ENCODE results near the gene LMOD3. TPM values are rescaled to one million over a fixed set of nuclear protein-coding genes. Genes with fewer than 3 reads are reported as not detected.

Gene LMOD3
- total RNA-seq, 4 donors from 2014 or later: 0.21 TPM; not detected in 3

GRCh38 chr3:69092030-69092516, 30.3 kb downstream of the LMOD3 start:
- H3K9me3 ChIP-seq: no peaks in the 10 kb centered on the region
- no peaks in the 10 kb centered on the region for H3K36me3 ChIP-seq
- intact Hi-C loops (cut with DNase I): no loop called here
- peak; percentile 33 to 35 for DNase-seq
- WGBS, 2 donors: 50 to 51% methylated on average over 4 of the region's 4 CpGs
- H3K4me3 ChIP-seq (replicated peaks in 1 of 3): no peak overlapping the region
- H3K27me3 ChIP-seq: no peaks in the 10 kb centered on the region
- TF ChIP-seq, protein P1, sequence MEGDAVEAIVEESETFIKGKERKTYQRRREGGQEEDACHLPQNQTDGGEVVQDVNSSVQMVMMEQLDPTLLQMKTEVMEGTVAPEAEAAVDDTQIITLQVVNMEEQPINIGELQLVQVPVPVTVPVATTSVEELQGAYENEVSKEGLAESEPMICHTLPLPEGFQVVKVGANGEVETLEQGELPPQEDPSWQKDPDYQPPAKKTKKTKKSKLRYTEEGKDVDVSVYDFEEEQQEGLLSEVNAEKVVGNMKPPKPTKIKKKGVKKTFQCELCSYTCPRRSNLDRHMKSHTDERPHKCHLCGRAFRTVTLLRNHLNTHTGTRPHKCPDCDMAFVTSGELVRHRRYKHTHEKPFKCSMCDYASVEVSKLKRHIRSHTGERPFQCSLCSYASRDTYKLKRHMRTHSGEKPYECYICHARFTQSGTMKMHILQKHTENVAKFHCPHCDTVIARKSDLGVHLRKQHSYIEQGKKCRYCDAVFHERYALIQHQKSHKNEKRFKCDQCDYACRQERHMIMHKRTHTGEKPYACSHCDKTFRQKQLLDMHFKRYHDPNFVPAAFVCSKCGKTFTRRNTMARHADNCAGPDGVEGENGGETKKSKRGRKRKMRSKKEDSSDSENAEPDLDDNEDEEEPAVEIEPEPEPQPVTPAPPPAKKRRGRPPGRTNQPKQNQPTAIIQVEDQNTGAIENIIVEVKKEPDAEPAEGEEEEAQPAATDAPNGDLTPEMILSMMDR (IDR thresholded peaks at IDR 0.05): no peak
- TF ChIP-seq POLR2A (IDR thresholded peaks at IDR 0.05): no peak
- H3K27ac ChIP-seq: peak overlapping the region; percentile 50 to 71 (median 66)
- H3K4me1 ChIP-seq: peaks cover 49 to 85% of the 10 kb centered on the region in 2 donors

GRCh38 chr3:69091389-69092029, 30.9 kb downstream of the LMOD3 start:
- no peaks in the 10 kb centered on the region for H3K36me3 ChIP-seq
- DNase-seq: no peak
- intact Hi-C loops (cut with DNase I): no loop called here
- WGBS, 2 donors: 63 to 69% methylated on average over 5 of the region's 5 CpGs
- H3K27me3 ChIP-seq: no peaks in the 10 kb centered on the region
- peak overlapping the region in 2 of 3 donors; percentile 66 to 71 for H3K27ac ChIP-seq
- no peak for TF ChIP-seq POLR2A (IDR thresholded peaks at IDR 0.05)
- TF ChIP-seq, protein P1 (IDR thresholded peaks at IDR 0.05): no peak
- no peak overlapping the region for H3K4me3 ChIP-seq (replicated peaks in 1 of 3)
- no peaks in the 10 kb centered on the region for H3K9me3 ChIP-seq
- H3K4me1 ChIP-seq: peaks cover 54 to 90% of the 10 kb centered on the region in 2 donors

DNA sequence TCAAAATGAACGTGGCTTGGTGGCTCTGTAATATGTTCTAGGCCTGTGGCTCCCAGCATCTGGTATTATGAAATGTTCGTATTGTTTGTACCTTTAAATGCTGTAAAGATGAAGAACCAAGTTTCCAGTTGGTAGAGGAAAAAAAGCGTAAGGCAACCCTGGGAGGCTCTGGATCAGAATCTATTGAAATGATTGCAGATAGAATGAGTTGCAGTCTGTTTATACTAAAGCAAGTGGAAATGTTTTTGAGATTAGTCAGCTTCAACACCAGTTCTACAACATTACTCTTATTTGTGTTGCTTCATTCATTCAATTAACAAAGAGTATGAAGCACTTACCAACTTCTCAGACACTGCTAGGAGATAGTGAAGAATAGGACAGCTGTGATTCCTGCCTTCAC, 32.4 kb downstream of the LMOD3 start:
- Histone ChIP-seq H3K27ac (no peak overlapping the region), H3K4me1 (peaks cover 55 to 86% of the 10 kb centered on the region in 2 donors), H3K27me3 (no peaks in the 10 kb centered on the region), H3K9me3 (no peaks in the 10 kb centered on the region), H3K36me3 (no peaks in the 10 kb centered on the region), H3K4me3 (replicated peaks in 1 of 3) (no peak overlapping the region)
- DNase-seq: no peak
- intact Hi-C loops (cut with DNase I): no loop called here
- TF ChIP-seq POLR2A (IDR thresholded peaks at IDR 0.05): no peak
- TF ChIP-seq, protein P1 (IDR thresholded peaks at IDR 0.05): no peak
- 81 to 83% methylated on average over 3 of the region's 3 CpGs for WGBS, 2 donors

DNA sequence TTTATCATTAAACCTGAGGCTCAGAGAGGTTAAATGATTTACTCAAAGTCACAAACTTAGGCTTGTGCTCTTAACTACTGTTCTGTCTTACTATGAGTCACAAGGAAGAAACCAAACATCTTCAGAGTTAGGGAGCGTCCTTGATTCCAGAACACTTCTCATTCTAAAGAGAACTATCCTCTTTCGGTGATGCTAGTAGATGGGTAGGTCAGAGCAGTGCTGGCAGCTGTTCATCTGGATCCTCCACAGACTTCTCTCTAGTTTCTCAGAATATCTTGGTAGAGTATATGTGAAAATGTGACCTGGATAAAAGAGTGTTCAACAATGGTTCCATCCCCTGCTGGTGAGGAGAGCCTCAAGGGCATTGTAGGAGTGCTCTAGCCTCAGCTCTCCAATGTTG, 34.3 kb downstream of the LMOD3 start:
- no peak overlapping the region for H3K27ac ChIP-seq
- H3K4me1 ChIP-seq: peaks cover 57 to 84% of the 10 kb centered on the region in 2 donors
- H3K36me3 ChIP-seq: no peaks in the 10 kb centered on the region
- TF ChIP-seq, protein P1 (IDR thresholded peaks at IDR 0.05): no peak
- TF ChIP-seq POLR2A (IDR thresholded peaks at IDR 0.05): no peak
- intact Hi-C loops (cut with DNase I): no loop called here
- H3K9me3 ChIP-seq: no peaks in the 10 kb centered on the region
- WGBS, 2 donors: 58 to 72% methylated on average over 2 of the region's 2 CpGs
- H3K4me3 ChIP-seq (replicated peaks in 1 of 3): no peak overlapping the region
- no peaks in the 10 kb centered on the region for H3K27me3 ChIP-seq
- DNase-seq: no peak

GRCh38 chr3:69087030-69087791, 35.2 kb downstream of the LMOD3 start:
- WGBS, 2 donors: 95 to 96% methylated on average over 3 of the region's 3 CpGs
- Histone ChIP-seq H3K27ac (peak overlapping the region; percentile 80 to 95 (median 94)), H3K4me1 (peaks cover 52 to 84% of the 10 kb centered on the region in 2 donors), H3K9me3 (no peaks in the 10 kb centered on the region), H3K27me3 (no peaks in the 10 kb centered on the region), H3K4me3 (replicated peaks in 1 of 3) (peak overlapping the region in 1 of 3 donors; percentile 82), H3K36me3 (no peaks in the 10 kb centered on the region)
- intact Hi-C loops (cut with DNase I): no loop called here
- TF ChIP-seq, protein P1 (IDR thresholded peaks at IDR 0.05): no peak
- TF ChIP-seq POLR2A (IDR thresholded peaks at IDR 0.05): no peak
- DNase-seq: no peak
